Upper lobe of left lung (tissue), 4 donors: ENCODE data around the gene FAM149B1.

ENCODE experiments used
- CTCF ChIP-seq, 6 experiments: fragments of 450-650 bp in 4 of 6; fragments of 200-600 bp in 2 of 6; sonication (generic) in 2 of 6; IDR thresholded peaks; one replicate each; pipeline ENCODE4 v1.5.1; 2016 to 2019; ENCODE audit warnings: antibody characterized with exemption in 6 of 6
- EP300 ChIP-seq, 4 donors: sonication (generic); formaldehyde crosslinking; IDR thresholded peaks; one replicate each; pipeline ENCODE4 v1.5.1; 2017; ENCODE audit warnings: antibody characterized with exemption in 4 of 4, control low read depth in 2 of 4
- POLR2A ChIP-seq, 4 donors: fragments of 450-650 bp; IDR thresholded peaks; one replicate each; pipeline ENCODE4 v1.5.1; 2016 to 2017; ENCODE audit warnings: antibody characterized with exemption in 4 of 4, mild to moderate bottlenecking in 2 of 4
- POLR2AphosphoS5 ChIP-seq, 2 donors: sonication (generic); formaldehyde crosslinking; IDR thresholded peaks; one replicate each; pipeline ENCODE4 v1.5.1; 2017; ENCODE audit warnings: antibody characterized with exemption in 2 of 2

GRCh38 chr10:73248259-73248724 is 80.4 kb downstream of the FAM149B1 start:
- no peak for TF ChIP-seq CTCF (IDR thresholded peaks at IDR 0.05)
- TF ChIP-seq POLR2A (IDR thresholded peaks at IDR 0.05), result no peak
- no peak for TF ChIP-seq EP300 (IDR thresholded peaks at IDR 0.05)
- TF ChIP-seq POLR2AphosphoS5 (IDR thresholded peaks at IDR 0.05), result no peak
